Left renal pelvis (tissue), 4 donors: ENCODE measurements around the gene NKD1. TPM values are rescaled to one million over a fixed set of nuclear protein-coding genes. Genes with fewer than 3 reads are reported as not detected.

Experiments used
- DNase-seq, 4 donors: peaks; one replicate each; pipeline ENCODE4 v3.0.0-alpha.2; 2013; ENCODE audit warnings: low read depth in 4 of 4, low spot score in 3 of 4
- polyA plus RNA-seq, 4 donors: library from polyadenylated mRNA; unstranded; fragments of 120-200 nt; gene quantifications; one replicate each; pipeline ENCODE4 v1.2.1, GENCODE V29; 2013; ENCODE audit not compliant: insufficient read length in 4 of 4

The NKD1 gene
- polyA plus RNA-seq, 4 donors: 8.3 to 13.3 (median 11.9) TPM

DNA sequence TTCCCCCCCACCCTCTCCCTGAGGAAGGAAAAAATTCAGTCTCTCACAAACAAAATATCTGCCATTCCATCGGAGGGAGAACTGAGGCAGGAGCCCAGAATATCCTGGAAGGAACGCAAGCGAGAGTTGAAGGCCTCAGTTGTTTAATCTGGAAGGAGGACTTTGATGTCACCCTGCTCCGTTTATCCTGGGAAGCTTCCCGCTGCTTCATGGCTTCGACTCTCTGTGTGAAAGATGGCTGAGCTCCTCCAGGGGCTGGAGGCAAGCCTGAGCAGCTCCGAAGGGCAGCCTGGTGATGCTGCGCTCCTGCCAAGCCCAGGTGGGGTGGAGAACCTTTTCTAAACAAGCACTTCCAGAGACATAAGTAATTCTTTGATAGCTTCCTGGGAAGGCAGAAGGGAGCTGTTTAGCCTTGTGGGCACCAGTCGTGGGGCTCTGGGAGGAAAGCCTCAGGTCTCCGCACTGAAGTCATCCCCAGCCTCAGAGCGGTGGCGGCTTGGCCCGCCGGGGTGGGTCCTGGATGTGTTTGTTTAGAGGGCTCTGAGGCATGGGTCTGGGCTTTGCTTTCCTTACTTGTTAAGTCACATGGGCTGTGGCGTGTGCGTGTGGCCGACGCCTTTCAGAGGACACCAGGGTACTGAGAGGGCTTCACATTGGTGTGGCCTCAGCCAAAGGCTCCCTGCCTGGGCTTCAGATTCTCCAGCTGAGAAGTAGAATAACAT is 7.9 kb downstream of the NKD1 start:
- DNase-seq: no peak

DNA sequence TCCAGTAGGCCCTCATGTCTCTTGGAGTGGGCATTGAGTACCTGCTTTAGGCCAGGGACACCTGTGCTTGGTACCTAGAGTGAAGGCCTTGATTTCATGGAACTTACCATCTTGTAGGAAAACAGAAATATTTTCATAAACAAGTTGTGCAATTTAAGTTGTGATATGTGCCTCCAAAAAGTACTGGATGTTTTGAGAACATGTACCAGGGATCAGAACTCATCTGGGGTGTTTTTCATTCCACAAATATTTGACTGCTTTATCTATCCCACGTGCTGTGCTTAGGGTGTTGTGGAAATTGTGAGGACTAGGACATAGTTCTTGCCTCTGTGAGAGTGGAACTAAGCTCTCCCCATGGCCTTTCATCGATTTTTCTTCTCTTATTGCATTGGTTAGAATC is 8.8 kb downstream of the NKD1 start:
- no peak for DNase-seq

GRCh38 chr16:50558913-50559312 is 10.7 kb downstream of the NKD1 start:
- no peak for DNase-seq

DNA sequence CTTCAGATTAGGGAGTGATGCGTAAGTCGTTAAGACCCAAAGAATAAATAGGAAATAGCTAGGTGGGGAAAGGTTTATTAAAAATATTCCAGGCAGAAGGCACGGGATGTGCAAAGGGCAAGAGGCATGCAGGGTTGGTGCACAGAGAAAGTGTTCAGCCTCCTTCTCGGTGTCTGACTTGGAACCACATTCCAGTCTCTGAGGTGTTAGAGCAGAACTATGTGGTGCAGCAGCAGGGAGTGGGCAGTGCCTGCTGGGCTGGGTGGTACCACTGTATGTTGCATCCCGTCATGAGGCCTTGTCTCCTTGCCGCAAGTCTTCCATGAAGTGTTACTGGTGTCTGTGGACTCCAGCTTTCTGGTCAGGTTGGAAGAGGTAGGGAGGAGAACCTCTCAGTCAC is 11.1 kb downstream of the NKD1 start:
- no peak for DNase-seq

GRCh38 chr16:50559804-50560514 is 11.8 kb downstream of the NKD1 start:
- DNase-seq: no peak

DNA sequence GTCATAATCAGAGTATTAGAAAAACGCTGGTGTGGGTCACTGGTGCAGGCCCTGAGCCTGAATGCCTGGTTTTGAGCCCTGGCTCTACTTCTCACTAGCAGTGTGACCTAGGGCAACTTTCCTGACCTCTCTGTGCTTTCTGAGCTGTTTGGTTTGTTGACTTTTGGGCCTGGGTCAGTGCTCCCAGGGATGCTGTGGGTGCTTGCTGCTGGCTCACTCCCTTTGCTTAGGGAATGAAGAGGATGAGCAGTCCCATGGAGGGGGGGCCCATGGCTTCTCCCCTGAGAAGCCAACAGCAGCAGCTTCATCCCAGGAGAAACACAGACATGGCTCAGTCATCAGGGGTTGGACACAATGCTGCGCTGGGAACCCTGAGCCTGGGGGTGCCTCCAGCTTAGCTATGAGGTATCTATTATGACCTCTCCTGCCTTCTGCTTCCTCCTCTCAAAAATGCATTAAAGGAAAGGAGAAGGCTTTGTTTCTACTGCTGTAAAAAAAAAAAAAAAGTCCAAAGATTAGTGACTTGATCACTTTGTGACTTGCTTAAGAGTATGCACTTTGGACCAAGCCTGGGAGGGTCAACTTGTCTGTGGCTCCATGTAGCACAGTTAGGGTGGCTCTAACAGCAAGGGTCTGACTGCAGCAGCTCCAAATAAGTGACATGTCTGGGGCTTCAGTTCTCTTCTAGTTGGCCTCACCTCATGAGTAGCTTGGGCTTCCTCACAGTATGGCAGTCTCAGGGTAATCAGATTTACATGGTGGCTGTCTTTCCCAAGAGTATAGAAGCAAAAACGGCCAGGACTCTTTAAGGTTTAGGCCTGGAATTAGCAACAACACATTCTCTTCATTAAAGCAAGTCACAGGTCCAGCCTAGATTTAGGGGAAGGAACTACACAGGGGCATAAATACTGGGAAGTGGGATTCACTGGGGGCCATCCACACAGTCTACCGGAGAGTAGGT is 13.0 kb downstream of the NKD1 start:
- no peak for DNase-seq

DNA sequence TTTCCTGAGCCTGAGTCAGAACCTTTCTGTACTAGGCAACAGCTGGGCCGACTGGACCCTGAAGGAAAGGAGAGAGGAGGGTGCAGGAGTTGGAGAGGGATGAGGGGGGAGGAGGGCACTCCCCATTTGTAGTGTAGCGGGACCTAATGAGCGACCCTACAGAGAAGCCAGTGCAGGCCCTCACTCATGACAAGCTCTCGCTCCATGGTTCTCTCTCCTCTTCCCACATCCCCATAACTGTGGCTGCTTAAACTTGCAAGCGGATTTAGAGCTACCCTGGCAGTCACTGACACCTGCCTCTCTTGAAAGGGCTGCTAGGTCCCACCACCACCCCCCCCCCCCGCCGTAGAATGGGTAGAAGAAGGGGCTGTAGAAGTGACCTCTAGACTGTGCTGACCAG is 14.5 kb downstream of the NKD1 start:
- DNase-seq: no peak

DNA sequence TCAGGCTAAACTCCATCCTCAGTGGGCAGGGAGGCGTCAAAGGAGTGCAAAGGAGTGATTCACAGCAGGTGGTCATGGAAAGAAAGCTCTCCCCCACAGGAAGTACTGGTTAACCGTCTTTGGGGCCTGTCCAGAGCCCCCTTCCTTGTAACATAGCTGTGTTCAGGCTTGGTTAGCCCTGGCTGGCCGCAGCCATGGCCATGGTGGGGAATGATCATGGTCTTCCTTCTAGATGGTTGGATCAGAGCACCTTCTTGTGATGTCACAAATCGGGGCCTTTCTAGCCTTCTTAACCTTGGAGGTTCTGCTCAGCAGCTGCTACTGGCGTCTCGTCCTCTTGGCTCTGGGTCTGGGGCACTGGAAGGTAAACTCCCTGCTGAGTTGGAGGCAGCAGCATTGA is 15.8 kb downstream of the NKD1 start:
- no peak for DNase-seq

GRCh38 chr16:50565428-50565827 is 17.2 kb downstream of the NKD1 start:
- DNase-seq: no peak

GRCh38 chr16:50566014-50566962 is 18.1 kb downstream of the NKD1 start:
- no peak for DNase-seq

DNA sequence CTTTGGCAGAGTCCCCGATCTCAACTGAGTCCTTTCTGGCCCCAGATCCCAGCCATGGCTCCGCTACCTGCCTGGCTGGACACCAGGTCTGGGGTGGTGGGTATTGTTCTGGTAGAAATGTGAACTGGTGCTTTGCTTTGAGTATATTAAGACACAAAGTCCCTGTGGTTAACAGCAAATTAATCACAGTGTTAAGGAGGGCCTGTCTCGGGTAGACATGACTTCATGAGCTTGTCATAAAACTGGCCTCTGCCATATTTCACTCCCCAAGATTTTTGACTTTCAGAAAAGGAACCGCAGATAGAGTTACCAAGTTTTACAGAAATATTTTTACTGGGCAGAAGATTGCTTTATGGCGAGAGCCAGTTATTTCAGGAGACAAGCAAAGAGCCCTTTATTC is 19.5 kb downstream of the NKD1 start:
- DNase-seq: no peak

DNA sequence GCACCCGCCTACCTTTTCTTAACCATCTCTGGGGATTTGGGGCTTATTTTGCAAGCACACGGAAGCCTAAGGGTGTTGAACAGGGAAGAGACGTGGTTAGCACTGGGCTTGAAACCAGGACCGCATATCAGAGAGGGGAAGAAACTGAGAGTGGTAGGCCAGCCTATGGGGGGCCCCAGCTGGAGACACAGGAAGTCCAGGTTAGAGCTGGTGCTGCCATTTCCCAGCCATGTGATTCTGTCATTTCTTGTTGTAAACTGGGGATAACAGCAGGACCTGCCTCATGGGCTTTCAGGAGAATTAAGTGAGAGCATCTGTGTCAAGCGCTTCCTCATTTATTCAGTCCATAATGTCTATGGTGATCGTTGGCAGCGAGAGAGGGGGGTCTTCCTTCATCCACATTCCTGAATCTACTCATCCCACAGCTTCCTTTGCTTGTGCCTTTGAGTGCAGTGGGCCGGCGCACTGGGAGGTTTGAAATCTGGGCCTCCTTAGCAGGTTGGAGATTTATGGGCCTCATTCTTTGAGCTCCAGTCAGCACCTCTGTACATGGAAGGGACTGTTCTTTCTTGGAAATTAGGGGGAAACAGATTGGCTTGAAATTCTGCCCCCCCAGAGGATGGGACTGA is 20.1 kb downstream of the NKD1 start:
- DNase-seq: no peak

DNA sequence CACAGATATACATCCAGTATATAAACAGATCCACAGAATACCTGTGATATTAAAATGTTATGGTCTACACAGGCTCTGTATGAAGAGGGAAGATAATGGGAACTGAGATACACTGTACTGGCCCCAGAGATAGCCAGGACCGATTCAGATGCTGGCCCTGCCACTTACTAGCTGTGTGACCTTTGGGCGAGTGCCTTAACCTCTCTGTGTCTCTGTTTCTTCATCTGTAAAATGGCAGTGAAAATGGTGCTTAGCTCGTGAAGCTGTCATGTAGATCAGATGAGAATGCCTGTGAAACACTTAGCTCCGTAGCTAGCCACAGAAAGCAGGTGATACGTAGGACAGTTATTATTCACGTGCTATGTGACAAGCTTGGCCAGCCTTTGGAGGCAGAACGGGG is 22.2 kb downstream of the NKD1 start:
- DNase-seq: no peak

GRCh38 chr16:50570808-50571598 is 22.8 kb downstream of the NKD1 start:
- no peak for DNase-seq

DNA sequence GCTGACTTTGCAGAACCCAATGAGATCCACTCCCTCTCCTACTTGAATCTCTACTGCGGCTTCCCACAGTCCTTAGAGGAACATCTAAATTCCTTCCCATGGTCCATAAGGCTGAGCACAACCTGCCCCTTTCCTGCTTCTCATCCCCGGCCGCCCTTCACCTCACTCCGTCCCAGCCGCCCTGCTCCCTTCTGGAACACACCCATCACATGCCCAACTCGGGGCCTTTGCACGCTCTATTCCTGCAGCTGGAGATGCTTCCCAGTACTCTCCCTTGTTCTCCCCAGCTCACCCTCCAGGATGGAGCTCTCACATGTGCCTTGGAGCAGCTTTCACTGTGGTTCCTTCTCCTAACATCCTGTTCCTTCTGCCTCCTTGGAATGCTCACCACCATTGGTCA is 23.6 kb downstream of the NKD1 start:
- DNase-seq: no peak

DNA sequence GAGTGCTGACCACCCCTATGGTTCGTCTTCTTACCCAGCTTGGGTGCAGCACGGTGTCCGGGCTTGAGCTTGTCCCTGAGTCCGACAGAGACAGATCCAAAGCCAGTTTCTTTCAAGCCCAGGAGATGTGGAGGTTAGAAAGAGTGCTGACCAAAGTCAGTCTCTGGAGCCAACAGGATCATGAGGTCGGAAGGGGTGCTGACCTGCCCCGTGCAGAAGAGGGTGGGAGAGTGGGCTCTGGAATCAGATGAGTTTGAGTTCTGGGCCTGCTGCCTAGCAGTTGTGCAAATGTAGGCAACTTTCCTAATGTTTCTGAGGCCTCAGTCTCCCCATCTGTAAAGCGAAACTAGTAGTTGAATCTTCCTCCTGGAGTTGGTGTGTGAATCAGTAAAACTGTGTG is 24.5 kb downstream of the NKD1 start:
- no peak for DNase-seq

DNA sequence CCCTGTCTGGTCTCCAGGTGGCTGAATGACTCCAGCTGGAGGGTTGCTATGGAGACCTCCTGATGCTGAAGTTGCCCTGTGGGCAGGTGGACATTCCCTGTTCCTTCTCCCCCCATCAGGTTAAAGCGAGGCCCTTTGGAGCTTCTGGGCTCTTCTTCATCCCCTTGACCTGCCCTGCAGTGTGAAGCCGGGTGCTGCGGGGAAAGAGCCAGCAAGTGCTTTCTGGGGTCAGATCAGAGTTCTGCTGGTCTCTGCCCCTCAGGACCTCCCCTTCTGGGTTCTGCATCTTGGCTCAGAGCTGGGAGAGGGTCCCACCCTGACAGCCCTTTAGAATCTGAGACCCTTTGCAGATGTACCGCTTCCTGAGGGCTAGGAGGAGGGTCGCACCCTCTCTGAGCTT is 25.1 kb downstream of the NKD1 start:
- DNase-seq: no peak

DNA sequence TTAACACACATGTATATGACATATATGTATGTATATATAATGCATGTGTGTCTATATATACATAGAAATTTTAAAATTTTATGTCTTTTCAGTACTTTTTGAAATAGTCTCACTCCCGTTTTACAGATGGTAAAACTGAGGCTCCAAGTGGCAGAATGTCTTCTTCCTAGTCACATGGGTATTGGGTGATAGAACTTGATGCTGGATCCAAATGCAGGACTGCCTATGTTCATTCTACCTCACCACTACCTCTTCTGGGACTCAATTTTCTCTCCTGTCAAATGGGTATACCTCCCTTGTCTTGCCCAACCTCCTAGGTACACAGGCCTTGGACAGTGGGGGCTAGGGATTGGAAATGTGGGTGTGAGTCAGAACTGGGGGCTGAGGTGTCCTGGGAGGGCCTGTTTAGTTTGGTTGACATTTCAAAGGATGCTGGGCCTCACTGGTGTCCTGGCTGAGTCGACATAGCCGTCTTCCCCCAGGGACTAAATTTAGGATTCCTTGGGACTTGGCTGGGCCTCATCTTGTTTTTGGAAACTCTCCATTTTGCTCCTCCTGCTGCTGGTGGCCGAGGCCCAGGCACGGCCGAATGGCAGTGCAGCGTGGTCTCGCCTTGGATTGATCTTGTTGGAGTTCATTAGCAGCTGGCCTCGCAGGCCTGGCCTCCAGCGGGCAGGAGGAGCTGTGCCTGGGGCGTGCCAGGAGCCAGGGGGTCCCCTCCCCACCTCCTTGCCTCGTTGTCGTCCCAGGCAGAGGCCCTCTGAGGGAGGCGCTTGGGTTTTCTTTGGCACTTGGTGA is 25.9 kb downstream of the NKD1 start:
- no peak for DNase-seq
